Hematopoietic multipotent progenitor cell treated with erythropoietin and hydrocortisone succinate and interleukin-3 and kit ligand, for 17 days (in vitro differentiated cells): Measurements from ENCODE around the gene SORCS3.

Experiments used
- DNase-seq: peaks from one replicate; pipeline ENCODE4 v3.0.0-alpha.2; 2015; ENCODE audit warnings: low spot score

Gene SORCS3

DNA sequence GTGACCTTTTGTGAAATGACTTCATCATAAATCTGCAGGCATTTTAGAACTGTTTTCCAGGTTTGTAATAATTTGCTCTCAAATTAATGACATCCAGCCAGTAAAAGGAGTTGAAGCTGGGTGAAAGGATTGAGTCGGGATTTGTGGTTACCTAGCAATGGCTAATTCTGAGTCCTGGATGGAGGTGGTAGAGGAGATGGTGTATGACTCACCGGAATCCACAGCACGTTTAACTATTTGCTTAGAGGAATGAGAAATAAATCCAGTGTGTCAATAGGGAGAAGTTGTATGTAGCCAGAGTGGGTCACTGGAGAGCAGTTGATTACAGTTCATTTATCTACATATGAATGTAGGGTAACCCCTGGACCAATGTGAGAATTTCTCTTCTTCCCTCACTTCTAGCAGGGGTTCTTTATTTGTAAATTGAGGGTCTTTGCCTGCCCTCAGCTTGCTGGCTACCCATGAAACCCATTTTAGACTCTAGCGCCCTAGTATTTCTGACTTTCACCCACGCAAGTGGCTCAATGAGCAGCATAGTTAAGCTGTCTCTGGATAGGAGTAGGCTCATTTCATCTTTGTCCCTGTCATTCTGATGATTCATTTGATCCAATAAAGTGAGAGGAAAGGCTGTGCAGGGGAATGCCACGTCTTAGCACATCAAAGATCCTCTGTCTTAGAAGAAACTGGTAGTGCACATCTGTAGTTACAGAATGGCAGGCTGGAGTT is 547.8 kb downstream of the SORCS3 start:
- no peak for DNase-seq

DNA sequence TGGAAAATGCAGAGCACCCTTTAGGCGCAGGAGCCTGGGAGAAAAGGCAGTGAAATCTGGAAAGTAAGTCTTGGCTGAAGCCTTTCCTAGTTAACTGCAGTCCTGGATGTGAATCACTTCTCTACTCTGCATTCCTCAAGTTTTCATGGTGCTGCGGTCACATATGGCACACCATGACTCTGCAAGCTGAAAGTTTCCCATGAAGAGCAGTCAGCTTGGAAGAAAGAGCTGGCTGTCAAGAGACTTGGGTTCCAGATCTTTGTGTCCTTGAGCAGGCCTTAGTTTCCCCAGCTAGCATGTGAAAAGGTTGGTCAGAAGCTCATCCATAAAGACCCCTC is 548.3 kb downstream of the SORCS3 start:
- DNase-seq = no peak

DNA sequence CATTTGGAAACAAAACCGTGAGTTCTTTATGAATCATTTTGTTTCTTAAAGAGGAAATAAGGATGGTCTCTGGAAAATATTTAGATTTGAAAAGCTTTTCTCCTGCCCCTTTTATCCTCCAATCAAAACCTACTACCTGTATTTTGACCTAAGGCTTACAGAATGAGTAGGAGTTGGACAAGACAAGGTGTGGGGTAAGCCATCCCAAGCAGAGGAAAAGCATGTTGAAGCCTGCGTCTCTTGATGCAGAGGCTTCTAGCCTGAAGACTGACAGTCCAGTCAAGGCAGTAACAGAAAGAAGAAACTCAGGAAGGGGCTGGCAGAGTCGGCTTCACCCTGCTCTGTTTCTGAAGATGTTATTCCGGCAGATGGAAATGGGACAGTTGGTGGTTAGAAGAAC is 551.1 kb downstream of the SORCS3 start:
- DNase-seq = no peak

DNA sequence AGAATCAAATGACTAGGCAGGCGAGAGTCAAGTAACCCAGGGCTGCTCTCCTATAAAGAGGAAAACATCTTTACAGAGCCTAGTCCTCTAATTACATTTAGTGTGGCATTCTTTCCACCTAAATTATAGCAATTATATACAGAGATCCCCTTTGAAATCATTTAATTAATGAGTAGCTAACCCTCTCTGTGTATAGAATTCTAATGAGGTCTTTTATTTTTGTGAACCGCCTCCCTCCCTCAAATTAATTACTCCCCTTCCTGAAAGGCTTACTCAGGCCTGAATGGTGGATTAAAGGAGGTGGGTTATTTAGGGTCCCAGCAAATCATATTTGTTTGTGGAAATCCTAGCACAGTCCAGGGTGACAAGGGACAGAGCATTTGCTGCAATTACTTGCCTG is 551.8 kb downstream of the SORCS3 start:
- DNase-seq = no peak

DNA sequence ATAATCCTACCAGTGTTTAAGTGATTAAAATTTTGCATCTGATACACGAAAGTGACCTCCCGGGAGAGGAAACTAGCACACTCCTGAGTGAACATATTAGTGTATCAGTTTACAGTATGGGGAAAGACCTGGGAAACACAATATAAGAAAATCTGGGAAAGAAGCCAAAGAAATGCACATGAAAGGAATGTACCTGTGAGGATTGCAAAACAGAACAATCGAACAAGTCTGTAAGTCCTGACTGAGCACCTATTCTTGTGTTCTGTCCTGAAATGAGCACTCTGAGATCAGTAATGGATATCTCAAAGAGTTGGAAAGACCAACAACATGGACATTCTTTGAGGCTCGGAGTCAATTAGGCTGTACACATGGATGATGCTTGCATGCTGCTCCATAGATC is 554.7 kb downstream of the SORCS3 start:
- DNase-seq = no peak

DNA sequence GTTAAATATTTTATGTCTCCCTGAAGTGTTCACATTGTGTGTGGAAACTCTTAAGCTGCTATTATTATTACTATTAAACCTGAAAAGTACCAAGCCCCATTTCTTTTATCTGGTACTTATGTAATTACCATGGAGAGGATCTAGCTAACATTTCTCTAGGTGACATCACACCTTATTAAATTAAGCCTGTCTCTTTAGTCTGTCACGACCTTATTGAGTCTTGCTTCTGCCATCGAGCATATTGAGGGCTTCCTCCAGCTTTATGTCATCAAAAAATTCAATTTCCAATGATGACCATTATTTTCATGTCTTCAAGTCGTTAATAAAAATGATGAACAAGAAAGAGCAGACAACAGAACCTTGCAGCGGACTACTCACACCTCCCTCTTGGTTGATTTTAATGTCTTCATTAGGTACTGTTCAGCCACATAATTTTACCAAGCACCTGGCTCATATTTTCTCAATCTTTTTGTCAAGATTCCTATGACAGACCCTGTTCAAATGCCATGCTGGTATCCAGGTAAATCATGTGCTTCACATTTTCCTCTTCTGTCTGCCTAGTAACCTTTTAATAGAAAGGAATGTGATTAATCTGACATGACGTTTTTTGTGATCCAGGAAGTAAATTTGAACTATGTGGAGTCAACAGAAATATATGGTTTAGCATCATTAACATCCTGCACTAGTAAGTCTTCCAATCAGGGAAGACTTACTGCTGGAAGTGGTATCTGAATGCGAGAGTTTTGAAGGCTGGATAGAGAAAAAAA is 556.7 kb downstream of the SORCS3 start:
- DNase-seq = no peak

DNA sequence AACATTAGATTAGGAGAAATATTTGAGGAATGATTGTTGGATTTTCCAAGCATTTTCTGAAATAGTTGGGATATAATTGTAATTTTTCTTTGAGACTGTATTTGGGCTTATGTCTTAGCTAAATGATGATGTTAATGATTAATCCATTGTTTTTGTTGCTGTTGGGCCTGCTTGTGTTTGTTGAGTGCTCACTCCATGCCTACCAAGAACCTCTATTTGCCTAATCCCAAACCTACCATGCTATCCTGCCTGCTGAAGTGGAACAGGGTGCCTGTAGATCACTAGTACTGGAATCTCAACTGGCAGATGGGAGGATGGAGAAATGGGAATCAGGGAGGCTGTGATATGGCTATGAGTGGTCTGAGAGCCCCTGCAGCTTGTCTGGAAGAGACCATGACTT is 565.5 kb downstream of the SORCS3 start:
- DNase-seq = no peak

DNA sequence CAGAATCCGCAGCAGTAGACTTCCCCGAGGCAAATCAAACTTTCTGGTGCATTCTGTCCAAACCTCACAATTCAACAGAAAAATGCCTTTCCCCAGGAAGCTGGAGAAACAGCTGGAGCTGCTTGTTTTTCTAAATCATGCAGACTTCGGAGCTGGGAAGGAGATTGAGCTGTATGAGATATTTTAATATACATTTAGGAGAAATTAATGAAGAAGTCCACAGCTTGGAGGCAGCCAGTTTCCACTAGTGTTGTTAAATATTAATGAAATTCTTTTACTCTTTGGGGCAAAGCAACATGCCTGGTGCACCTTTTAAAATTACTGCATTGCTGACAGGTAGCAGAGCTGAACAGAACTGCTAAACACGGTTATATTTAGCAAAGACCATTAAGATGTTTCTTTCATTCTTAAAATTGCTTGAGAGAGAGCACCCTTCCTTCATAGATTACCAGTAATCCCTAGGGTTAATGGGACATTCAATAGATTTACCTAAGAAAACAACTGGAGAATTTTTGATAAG is 566.4 kb downstream of the SORCS3 start:
- no peak for DNase-seq

DNA sequence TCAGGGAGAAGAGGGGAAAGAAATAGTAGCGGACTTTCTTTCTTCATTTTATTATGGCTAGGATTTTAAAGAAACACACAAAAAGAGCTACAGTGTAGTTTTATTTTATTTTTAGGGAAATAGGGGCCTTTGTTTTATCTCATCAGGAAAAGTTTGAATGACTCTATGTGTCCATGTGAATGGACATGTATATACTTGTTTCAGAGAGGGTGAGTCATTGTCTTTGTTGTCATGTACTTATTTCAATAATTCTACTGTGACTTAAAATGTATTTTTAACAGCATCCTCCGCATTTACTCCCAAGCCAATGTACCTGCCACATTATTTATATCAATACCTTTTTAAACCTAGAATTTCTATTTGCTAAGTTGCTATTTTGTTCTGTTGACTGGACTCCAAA is 569.5 kb downstream of the SORCS3 start:
- no peak for DNase-seq

DNA sequence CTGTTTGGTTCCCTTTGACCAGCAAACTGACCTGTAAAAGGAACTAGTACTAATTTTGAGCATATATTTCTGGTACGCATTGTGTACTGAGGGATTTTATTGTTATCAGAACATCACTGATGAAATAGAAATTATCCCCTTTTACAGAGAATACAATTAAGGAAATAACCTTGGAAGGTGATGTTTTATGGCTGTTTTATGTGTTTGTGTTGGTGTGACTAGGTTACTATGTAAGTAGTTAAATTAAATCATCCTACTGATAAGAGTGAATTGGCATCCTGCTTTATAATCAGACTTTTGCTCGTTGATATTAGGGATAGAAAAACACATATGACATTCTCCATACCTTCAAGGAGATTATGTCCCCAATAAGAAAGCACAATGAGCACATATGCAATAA is 596.6 kb downstream of the SORCS3 start:
- DNase-seq = no peak

DNA sequence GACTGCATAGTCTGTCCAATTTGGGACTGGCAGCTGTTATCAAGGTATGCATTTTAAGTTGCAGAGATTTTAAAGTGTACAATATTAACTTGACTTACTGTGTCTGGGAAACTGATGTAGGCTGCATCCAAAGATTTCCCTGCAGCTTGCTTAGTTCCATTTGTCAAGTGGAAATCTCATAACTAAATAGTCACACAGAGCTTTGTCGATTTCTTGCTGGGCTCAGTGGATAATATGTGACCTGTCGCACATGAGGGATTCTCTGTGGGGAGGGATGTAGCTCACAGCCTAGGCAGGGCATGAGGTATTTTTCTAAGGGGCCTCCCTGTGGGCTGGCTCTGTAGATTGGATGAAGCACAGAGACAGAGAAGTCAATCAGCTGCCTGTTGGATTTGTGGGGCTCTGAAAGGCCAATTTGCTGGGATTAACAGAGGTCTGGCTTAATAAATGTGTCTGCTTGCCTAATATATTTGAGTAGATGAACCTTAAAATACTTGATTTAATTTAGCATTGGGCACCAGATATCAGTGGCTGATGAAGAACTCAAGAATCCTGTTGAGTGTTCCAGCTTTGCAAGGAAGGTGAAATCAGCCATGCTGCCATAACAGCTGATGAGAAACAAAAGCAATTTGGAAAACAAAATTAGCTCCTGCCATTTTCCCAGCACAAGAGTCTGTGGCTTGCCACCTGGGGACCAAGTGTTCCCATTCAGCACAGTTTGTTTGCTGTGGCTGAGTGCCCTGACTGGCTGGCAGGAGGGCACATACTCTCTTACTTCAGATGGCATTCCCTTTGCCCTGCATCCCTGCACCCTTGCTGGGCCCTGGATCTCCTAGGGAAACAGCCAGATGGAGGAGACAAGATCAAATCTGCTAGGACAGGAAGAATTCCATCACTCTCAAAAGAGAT is 598.5 kb downstream of the SORCS3 start:
- DNase-seq = no peak

DNA sequence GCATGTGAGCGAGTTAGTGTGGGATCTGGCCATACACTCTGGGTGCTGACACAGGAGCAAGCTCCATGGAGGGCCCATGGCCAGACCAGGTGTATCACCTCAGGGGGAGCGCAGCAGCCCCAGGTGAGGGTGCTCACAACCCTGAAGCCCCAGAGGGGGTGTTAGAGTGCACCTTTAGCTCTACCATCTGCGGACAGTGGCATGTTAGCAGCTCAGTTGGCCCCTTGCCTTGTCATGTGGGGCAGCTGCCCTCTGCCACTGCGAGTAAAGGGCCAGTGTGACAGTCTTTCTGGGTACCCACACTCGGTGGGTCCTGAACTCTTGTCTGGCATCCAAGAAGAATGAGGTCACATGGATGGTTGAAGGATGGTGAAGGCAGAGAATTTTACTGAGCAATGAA is 600.2 kb downstream of the SORCS3 start:
- DNase-seq = no peak

DNA sequence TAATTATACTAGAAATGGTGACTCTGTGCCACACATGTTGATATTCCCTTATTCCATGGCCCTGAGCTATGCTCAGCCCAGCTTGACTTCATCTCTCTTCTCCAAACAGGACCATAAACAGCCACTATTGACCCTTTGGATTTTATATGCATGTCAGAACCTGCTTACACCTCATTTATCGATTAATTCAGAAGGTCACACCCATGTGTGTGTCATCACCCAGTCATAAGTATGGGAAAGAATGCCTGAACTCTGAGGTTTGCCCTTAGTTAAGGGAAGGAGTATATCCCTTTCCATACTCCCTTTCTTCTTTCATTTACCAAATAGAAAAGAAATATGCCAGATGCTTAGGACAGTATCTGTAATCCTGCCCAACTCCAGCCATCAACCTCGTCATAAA is 602.3 kb downstream of the SORCS3 start:
- no peak for DNase-seq

DNA sequence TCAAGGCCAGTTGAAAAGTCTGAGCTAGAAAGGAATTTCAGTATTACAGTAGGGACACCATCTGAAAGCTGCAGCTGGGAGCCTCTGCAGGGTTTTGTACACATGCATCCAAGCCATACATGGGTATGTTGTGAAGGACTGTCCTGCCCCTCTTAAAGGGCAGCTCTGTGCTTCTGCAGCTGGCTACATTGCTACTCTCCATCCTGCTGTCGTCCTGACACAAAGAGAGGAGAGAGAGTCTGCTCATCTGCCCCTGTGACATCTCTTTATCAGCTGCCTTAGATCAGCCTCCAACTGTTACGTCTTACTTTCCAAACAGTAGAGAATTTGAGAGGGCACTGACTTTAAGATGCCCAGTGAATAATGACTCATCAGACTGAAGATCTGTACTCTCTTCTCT is 602.7 kb downstream of the SORCS3 start:
- DNase-seq = no peak

DNA sequence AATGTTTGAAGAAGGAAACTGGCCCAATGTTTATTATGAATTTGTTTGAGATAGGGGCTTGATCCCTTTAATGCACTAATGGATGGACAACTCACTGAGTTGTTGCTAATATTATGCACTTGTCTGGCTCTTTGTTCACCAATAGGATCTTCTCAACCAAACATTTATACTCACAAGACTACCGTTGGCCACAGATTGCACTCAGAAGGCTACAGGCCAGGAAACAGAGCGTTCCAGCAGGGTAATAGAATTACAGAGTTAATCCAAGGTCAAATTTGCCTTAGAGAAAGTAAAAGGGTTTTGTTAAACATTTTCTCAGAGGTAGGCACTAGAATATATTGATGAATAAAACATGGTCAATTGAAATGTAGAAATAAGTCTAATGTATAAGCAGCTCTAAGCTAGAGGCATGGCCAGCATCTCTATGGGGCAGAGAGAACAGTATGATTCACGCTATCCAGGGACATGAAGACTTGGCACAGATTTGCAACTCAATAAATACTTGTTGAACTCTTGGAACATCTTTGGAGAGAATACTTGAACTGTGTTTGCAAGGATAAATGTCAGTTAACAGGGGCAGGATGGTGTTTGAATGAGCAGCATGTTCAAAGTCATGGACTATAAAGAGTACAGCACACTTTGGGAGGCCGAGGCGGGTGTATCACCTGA is 606.9 kb downstream of the SORCS3 start:
- DNase-seq = no peak

DNA sequence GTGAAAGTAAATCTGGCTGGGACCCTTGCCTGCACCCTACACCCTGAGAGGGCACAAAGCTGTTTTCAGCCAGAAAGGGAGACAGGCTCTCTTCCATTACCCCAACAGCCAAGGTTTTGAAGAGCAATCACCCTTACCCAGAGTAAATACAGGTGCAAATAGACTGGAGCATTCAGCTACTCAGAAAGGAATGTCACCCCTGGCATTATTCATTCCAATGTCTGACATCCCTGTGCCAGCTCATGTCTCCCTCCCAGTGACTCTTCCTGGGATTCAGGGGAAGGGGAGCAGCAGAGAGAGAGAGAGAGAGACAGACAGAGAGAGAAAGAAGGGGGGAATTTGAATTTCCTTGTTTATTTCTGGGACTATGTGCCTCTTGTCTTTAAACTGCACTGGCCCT is 611.8 kb downstream of the SORCS3 start:
- no peak for DNase-seq

DNA sequence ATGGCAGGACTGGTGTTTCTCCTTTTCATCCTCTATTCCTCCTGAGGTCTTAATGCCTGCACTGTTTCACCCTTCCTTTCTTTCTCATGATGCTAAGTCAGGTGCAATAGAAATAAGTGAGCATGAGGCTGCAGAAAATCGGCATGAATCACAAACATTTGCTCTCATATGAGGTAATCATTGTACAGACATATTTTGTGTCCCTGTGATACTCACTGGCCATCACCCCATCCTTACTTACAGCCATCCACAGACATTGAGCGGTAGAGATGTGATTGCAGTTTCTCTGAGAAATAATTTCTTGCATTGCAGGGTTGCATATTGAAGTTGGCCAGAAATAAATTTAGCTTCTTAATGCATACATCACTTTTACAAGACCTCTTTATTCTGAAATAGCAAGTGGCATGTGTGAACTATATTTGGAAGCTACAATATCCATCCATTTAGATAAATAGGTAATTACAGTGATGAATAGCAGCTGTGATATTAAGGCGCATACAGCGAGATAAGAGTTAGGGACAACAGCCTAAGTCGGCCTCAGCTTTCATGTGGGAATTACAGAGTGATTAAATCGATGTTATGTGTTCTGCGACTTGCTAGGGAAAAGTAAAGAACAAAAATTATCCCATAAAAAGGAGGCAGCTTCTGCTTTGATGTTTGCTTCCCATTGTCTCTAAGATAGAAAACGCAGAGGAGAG is 612.6 kb downstream of the SORCS3 start:
- no peak for DNase-seq

DNA sequence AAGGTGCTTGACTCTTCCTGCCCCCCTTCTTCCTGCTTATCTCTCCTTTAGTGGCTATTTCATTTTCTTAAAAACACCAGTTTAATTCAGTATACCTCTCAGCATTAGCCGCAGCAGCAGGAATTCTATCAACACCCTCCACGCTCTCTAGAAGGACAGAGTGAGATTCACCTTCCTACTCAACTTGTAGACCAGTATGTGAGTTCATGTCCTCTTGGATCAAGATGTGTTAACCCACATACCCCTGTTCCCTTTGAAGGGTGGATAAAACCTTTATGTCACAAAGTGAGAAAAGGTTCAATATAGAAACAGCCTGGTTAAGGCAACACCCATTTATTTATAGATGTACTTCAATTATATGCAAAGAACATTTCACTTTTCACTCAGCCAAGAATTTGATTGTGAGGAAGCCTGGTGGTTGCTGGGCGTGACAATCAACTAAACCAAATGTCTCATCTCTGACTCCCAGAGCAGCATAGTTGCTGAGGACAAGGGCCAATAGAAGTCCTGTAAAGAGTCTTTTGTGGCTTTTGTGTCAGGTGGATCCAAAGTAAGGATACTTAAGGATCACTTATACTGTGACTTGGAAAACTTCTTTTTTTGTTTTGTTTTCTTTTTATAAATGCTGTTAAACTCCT is 617.1 kb downstream of the SORCS3 start:
- DNase-seq = no peak

DNA sequence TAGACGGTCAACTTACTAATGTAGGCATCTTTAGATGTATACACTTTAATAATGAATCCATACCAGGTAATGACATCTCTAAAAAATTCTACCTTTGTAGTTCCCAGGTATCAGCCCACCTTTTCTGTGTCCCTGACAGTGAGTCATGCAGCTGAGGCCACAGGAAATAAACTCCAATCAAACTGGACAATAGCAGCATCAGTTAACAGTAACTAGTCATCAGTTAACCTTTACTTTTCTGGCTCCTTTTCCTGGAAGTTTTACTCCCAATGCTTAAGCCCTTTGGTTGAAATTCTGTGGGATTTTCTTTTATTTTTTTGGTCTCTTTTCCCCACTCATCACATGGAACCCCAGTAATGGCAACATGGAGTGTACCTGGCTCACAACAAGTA is 617.6 kb downstream of the SORCS3 start:
- no peak for DNase-seq

DNA sequence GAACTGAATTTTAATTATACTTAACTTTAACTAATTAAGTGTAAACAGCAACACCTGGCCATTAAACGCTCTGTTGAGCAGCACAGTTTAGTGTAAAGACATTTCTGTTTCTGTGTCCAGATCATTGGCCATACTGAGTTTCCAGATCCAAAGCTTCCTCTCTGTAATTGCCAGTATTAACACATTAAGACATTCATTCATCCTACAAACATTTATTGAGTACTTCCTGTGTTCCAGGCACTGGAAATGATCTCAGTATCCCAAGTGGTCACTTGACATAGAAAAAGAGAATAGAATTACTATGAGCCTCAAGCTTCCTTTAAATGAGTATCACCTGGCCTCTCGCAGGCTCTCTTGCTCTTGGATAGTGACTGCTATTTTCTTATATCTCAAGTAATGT is 618.1 kb downstream of the SORCS3 start:
- DNase-seq = no peak

DNA sequence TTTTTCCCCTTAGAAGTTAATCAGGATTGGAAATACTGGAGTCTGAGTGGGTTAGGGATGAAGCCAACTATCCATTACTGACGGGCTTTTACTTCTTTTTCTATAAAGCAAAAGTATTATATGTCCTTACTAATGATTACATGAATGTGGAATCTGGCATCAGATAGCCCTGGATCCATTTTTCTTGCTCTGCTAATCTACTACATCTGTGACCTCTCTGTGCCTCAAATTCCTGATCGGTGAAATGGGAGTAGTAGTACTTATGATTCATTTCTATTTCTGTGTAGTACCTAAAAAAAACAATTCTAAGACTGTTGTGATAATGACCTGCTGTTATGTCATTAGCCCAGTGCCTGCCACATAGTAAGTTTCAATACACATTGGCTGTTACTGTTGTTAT is 621.6 kb downstream of the SORCS3 start:
- DNase-seq = no peak
